ENCODE results near the gene LRRC27. TPM values are rescaled to one million over a fixed set of nuclear protein-coding genes. Genes with fewer than 3 reads are reported as not detected.

Gene LRRC27
- total and polyA plus RNA-seq, 2 of the 4 experiments (the other 2 are of a cell fraction): 3.8 to 5.3 TPM

DNA sequence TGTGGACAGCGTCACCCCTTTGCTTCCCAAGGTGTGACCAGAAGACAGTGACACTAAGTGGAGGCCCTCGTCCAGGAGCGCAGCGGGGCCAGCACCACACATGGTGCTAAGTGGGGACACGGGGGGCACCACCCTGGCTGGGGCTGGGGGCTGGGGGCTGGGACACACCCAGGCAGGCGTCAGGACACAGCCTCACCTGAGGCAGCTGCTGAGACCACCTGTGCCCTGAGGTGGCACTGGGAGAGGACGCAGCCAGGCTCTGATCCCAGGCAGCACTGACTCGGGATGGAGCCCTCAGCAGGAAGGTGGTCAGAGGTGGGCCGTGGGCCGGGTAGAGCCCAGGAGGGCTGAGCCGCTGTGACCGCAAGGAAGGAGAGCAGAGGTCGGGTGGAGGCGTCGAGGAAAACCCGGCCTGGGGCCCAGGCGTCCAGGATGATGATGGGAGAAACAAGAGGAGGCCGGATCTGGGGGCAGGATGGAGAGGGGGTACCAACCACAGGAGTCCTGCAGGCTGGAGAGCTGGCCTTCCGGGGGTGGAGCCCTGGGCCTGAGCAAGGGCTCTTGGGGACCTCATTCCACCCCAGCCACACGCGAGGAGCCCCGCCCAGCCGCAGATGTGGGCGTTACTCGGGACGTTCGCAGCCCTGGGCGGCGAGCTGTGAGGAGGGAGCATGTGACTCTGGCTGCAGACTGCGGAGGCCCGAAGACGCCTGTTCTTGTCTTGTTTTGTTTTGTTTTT is 22.5 kb downstream of the LRRC27 start:
- Histone ChIP-seq H2BK120ac (ENCODE audit: low read depth, low read length) (no peak overlapping the region), H2AK9ac (replicated peaks; ENCODE audit: low read depth, low read length, poor library complexity) (no peak overlapping the region), H3K56ac (ENCODE audit: extremely low read depth, insufficient read depth, low read length) (no peak overlapping the region), H2BK15ac (ENCODE audit: low read depth, low read length) (no peak overlapping the region), H3K4ac (ENCODE audit: low read depth, low read length) (no peak overlapping the region), H3K27ac (ENCODE audit: insufficient read depth, low read length) (no peak overlapping the region), H3K27me3 (ENCODE audit: control insufficient read depth, insufficient read depth, low read length) (no peaks in the 10 kb centered on the region), H2AK5ac (ENCODE audit: low read depth, low read length) (no peak overlapping the region), H3K9ac (ENCODE audit: low read depth, low read length) (no peak overlapping the region), H4K91ac (ENCODE audit: insufficient read depth, low read depth, low read length) (no peak overlapping the region), H2BK5ac (ENCODE audit: low read depth, low read length, poor library complexity, severe bottlenecking) (no peak overlapping the region), H3K9me1 (ENCODE audit: insufficient read depth, low read length) (no peaks in the 10 kb centered on the region), H3K4me2 (ENCODE audit: low read depth, low read length) (no peak overlapping the region), H3K79me1 (ENCODE audit: low read depth in 1 of 2, low read length in 2 of 2) (no peaks in the 10 kb centered on the region), H2BK20ac (ENCODE audit: low read depth, low read length) (no peak overlapping the region), H3K9me3 (ENCODE audit: control insufficient read depth, insufficient read depth, low read length) (no peaks in the 10 kb centered on the region), H3K23ac (ENCODE audit: low read depth, low read length) (no peak overlapping the region), H3K18ac (ENCODE audit: low read depth, low read length) (no peak overlapping the region), H3K4me1 (ENCODE audit: control insufficient read depth, insufficient read depth, low read length) (no peaks in the 10 kb centered on the region), H4K8ac (ENCODE audit: low read depth in 2 of 2, low read length in 2 of 2) (no peak overlapping the region), H2AFZ (replicated peaks; ENCODE audit: low read length, poor library complexity) (no peak overlapping the region), H3K14ac (replicated peaks; ENCODE audit: low read depth, low read length) (no peak overlapping the region), H3K4me3 (ENCODE audit: insufficient read depth, low read depth, low read length) (no peak overlapping the region), H3K36me3 (ENCODE audit: control insufficient read depth, insufficient read depth, low read length) (peaks cover 2% of the 10 kb centered on the region; the same call in 1 of the 2 replicates), H4K20me1 (ENCODE audit: insufficient read depth, low read length) (no peaks in the 10 kb centered on the region; the same call in 1 of the 2 replicates), H4K5ac (ENCODE audit: low read depth, low read length) (no peak overlapping the region)
- BruUV-seq (replicated peaks): no TSS peak
- dilution Hi-C loops (cut with HindIII; ENCODE audit: low sequenced_read_pairs, unreplicated experiment): no loop called here
- ATAC-seq (ENCODE audit: low read depth): no peak
- TF ChIP-seq POLR2A (IDR thresholded peaks at IDR 0.05; ENCODE audit: low read depth, low read length) (no peak), MAZ (IDR thresholded peaks at IDR 0.05; ENCODE audit: borderline replicate concordance, low read depth, low read length) (no peak), FOS (IDR thresholded peaks at IDR 0.05; ENCODE audit: low read depth, low read length) (no peak), CHD1 (IDR thresholded peaks at IDR 0.05; ENCODE audit: low read depth, low read length) (no peak), MAFK (IDR thresholded peaks at IDR 0.05; ENCODE audit: low read depth, low read length) (no peak), SMC3 (IDR thresholded peaks at IDR 0.05; ENCODE audit: low read depth, low read length) (no peak), NFE2L2 (IDR thresholded peaks at IDR 0.05; ENCODE audit: low read depth, low read length) (no peak), RFX5 (IDR thresholded peaks at IDR 0.05; ENCODE audit: low read depth, low read length) (no peak)
- TF ChIP-seq, protein P1, sequence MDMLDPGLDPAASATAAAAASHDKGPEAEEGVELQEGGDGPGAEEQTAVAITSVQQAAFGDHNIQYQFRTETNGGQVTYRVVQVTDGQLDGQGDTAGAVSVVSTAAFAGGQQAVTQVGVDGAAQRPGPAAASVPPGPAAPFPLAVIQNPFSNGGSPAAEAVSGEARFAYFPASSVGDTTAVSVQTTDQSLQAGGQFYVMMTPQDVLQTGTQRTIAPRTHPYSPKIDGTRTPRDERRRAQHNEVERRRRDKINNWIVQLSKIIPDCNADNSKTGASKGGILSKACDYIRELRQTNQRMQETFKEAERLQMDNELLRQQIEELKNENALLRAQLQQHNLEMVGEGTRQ (IDR thresholded peaks at IDR 0.05; ENCODE audit: low read depth, low read length): no peak
- TF ChIP-seq, protein P2, sequence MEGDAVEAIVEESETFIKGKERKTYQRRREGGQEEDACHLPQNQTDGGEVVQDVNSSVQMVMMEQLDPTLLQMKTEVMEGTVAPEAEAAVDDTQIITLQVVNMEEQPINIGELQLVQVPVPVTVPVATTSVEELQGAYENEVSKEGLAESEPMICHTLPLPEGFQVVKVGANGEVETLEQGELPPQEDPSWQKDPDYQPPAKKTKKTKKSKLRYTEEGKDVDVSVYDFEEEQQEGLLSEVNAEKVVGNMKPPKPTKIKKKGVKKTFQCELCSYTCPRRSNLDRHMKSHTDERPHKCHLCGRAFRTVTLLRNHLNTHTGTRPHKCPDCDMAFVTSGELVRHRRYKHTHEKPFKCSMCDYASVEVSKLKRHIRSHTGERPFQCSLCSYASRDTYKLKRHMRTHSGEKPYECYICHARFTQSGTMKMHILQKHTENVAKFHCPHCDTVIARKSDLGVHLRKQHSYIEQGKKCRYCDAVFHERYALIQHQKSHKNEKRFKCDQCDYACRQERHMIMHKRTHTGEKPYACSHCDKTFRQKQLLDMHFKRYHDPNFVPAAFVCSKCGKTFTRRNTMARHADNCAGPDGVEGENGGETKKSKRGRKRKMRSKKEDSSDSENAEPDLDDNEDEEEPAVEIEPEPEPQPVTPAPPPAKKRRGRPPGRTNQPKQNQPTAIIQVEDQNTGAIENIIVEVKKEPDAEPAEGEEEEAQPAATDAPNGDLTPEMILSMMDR (conservative IDR thresholded peaks at IDR 0.05; ENCODE audit: low read depth, low read length): no peak
- TF ChIP-seq, protein P3, sequence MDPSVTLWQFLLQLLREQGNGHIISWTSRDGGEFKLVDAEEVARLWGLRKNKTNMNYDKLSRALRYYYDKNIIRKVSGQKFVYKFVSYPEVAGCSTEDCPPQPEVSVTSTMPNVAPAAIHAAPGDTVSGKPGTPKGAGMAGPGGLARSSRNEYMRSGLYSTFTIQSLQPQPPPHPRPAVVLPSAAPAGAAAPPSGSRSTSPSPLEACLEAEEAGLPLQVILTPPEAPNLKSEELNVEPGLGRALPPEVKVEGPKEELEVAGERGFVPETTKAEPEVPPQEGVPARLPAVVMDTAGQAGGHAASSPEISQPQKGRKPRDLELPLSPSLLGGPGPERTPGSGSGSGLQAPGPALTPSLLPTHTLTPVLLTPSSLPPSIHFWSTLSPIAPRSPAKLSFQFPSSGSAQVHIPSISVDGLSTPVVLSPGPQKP (IDR thresholded peaks at IDR 0.05; ENCODE audit: borderline replicate concordance, low read depth, low read length): no peak
- CTCF ChIA-PET: no interaction called here
- intact Hi-C loops (cut with micrococcal nuclease): no loop called here
- 81% methylated on average over 3 of the region's 32 CpGs; no CpG with 5 or more reads in 1 of the 2 experiments for WGBS, 2 experiments (ENCODE audit: extremely low coverage in 2 of 2, insufficient read length in 1 of 2)
- DNase-seq: no peak
- POLR2A ChIA-PET (ENCODE audit: unreplicated experiment): no interaction called here
- in situ Hi-C loops (cut with MboI; ENCODE audit: low sequenced_read_pairs): no loop called here
